Measurements from ENCODE around the gene HEYL. TPM values are rescaled to one million over a fixed set of nuclear protein-coding genes. Genes with fewer than 3 reads are reported as not detected.

HEYL gene
- total RNA-seq, 3 donors from 2014 or later (not counting 1 experiment from before 2014, with no cell fraction given) = not detected

DNA sequence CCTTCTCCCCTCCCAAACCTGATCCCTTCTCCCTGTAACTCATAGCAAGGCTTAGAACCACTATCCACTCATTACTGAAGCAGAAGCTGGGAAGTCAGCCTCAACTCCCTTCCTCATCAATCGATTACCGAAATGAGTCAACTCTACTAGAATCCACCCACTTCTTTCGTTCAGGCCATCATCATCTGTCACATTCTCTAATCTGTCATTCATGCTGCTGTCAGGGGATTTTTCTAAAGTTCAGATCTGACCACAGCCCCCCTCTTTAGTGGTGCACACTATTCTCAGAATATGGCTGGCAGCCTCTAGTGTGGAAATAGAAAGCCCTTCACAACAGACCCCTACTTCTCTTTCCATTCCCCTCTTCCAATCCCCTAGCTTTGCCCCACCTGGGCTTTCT is 27.3 kb upstream of the HEYL start:
- peaks cover 8% of the 10 kb centered on the region for H3K4me1 ChIP-seq (ENCODE audit: control insufficient read depth, insufficient read depth, low read length)
- DNase-seq (no peak), ATAC-seq (no peak)
- H3K9me3 ChIP-seq (ENCODE audit: control insufficient read depth, insufficient read depth, low read length) = no peaks in the 10 kb centered on the region
- H3K27me3 Mint-ChIP-seq (ENCODE audit: low read depth in 2 of 2) = peaks cover 28 to 36% of the 10 kb centered on the region in 2 donors
- H3K9me3 Mint-ChIP-seq = no peaks in the 10 kb centered on the region
- no peak overlapping the region for H3K27ac Mint-ChIP-seq
- no peak overlapping the region for H3K4me3 Mint-ChIP-seq
- no peaks in the 10 kb centered on the region for H3K36me3 ChIP-seq (ENCODE audit: control insufficient read depth, insufficient read depth, low read length)
- WGBS (ENCODE audit: insufficient coverage) = 73% methylated on average over 3 of the region's 3 CpGs
- no peak overlapping the region for H3K4me3 ChIP-seq (ENCODE audit: low read length)
- intact Hi-C loops (cut with micrococcal nuclease) = no loop called here
- H3K36me3 Mint-ChIP-seq = no peaks in the 10 kb centered on the region
- H3K4me1 Mint-ChIP-seq = no peaks in the 10 kb centered on the region
- no peak overlapping the region for H3K27ac ChIP-seq (ENCODE audit: low read length)
- H3K27me3 ChIP-seq (ENCODE audit: control insufficient read depth, insufficient read depth, low read length) = peaks cover 11% of the 10 kb centered on the region
- no peak for TF ChIP-seq CTCF (IDR thresholded peaks at IDR 0.05)

DNA sequence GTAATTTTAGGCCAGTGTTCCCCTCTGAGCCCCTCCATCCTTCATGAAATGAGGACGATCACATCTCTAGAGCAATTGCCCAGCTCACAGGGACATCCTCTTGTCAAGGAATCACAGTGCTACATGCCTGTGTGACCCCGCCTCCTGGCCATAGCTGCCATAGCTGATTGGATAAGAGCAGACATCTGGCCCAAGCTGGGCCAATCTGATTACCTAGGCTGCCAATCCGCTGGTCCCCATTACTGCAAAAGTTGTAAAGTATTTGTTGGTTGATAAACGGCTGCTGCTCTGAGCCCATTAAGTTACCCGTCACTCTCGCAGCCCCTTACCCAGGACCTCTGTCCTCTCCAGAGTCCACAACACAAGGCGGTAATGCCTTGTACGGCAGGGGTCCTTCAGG is 24.1 kb upstream of the HEYL start:
- H3K36me3 ChIP-seq (ENCODE audit: control insufficient read depth, insufficient read depth, low read length) = no peaks in the 10 kb centered on the region
- TF ChIP-seq CTCF (IDR thresholded peaks at IDR 0.05) = no peak
- no peak overlapping the region for H3K27ac ChIP-seq (ENCODE audit: low read length)
- intact Hi-C loops (cut with micrococcal nuclease) = no loop called here
- no peak overlapping the region for H3K27ac Mint-ChIP-seq
- H3K27me3 Mint-ChIP-seq (ENCODE audit: low read depth in 2 of 2) = peaks cover 11 to 12% of the 10 kb centered on the region in 2 donors
- no peaks in the 10 kb centered on the region for H3K9me3 Mint-ChIP-seq
- no peaks in the 10 kb centered on the region for H3K36me3 Mint-ChIP-seq
- H3K9me3 ChIP-seq (ENCODE audit: control insufficient read depth, insufficient read depth, low read length) = no peaks in the 10 kb centered on the region
- no peak for DNase-seq
- no peak overlapping the region for H3K4me3 Mint-ChIP-seq
- no peaks in the 10 kb centered on the region for H3K4me1 ChIP-seq (ENCODE audit: control insufficient read depth, insufficient read depth, low read length)
- ATAC-seq = no peak
- peaks cover 2% of the 10 kb centered on the region for H3K27me3 ChIP-seq (ENCODE audit: control insufficient read depth, insufficient read depth, low read length)
- no peaks in the 10 kb centered on the region for H3K4me1 Mint-ChIP-seq
- no peak overlapping the region for H3K4me3 ChIP-seq (ENCODE audit: low read length)
- WGBS (ENCODE audit: insufficient coverage) = 93% methylated on average over 8 of the region's 8 CpGs

DNA sequence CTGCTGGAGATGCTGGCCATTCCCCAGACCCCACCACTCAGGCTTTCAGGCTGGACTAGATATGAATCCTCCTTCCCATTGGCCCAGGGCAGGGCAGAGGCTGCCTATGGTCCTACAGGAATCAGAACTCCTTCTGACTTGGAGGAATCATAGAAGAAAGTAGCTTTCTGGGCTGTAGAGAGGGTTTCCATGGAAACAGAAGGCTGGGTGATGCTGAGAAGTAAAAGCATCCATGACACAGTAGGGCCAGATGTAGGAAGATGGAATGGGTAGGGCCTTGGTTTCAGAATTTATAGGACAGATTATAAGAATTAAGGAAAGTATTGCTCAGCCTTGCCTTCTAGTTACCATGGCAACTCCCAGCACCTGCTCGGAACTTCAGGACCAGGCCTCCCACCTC is 23.4 kb upstream of the HEYL start:
- H3K36me3 ChIP-seq (ENCODE audit: control insufficient read depth, insufficient read depth, low read length) = no peaks in the 10 kb centered on the region
- H3K36me3 Mint-ChIP-seq = no peaks in the 10 kb centered on the region
- no peak overlapping the region for H3K27ac ChIP-seq (ENCODE audit: low read length)
- ATAC-seq (no peak), DNase-seq (no peak)
- intact Hi-C loops (cut with micrococcal nuclease) = no loop called here
- H3K9me3 ChIP-seq (ENCODE audit: control insufficient read depth, insufficient read depth, low read length) = no peaks in the 10 kb centered on the region
- H3K9me3 Mint-ChIP-seq = no peaks in the 10 kb centered on the region
- peaks cover 2% of the 10 kb centered on the region for H3K4me1 ChIP-seq (ENCODE audit: control insufficient read depth, insufficient read depth, low read length)
- peaks cover 0 to 4% of the 10 kb centered on the region in 2 donors for H3K4me1 Mint-ChIP-seq
- no peak overlapping the region for H3K27ac Mint-ChIP-seq
- no peaks in the 10 kb centered on the region for H3K27me3 ChIP-seq (ENCODE audit: control insufficient read depth, insufficient read depth, low read length)
- TF ChIP-seq CTCF (IDR thresholded peaks at IDR 0.05) = no peak
- WGBS (ENCODE audit: insufficient coverage) = 86% methylated on average over 1 of the region's 1 CpG
- no peak overlapping the region for H3K4me3 Mint-ChIP-seq
- H3K4me3 ChIP-seq (ENCODE audit: low read length) = no peak overlapping the region
- H3K27me3 Mint-ChIP-seq (ENCODE audit: low read depth in 2 of 2) = peaks cover 6% of the 10 kb centered on the region in 2 donors

- H3K27ac ChIP-seq (ENCODE audit: low read length) = no peak overlapping the region
- Mint-ChIP-seq H3K4me1 (peaks cover 0 to 6% of the 10 kb centered on the region in 2 donors), H3K9me3 (no peaks in the 10 kb centered on the region), H3K27ac (no peak overlapping the region), H3K36me3 (no peaks in the 10 kb centered on the region), H3K27me3 (ENCODE audit: low read depth in 2 of 2) (peaks cover 0 to 3% of the 10 kb centered on the region in 2 donors), H3K4me3 (no peak overlapping the region)
- DNase-seq (no peak), ATAC-seq (no peak)
- TF ChIP-seq CTCF (IDR thresholded peaks at IDR 0.05) = no peak
- no peak overlapping the region for H3K4me3 ChIP-seq (ENCODE audit: low read length)
- intact Hi-C loops (cut with micrococcal nuclease) = no loop called here
- 79% methylated on average over 3 of the region's 5 CpGs for WGBS (ENCODE audit: insufficient coverage)
- no peaks in the 10 kb centered on the region for H3K36me3 ChIP-seq (ENCODE audit: control insufficient read depth, insufficient read depth, low read length)
- peaks cover 3% of the 10 kb centered on the region for H3K4me1 ChIP-seq (ENCODE audit: control insufficient read depth, insufficient read depth, low read length)
- H3K9me3 ChIP-seq (ENCODE audit: control insufficient read depth, insufficient read depth, low read length) = no peaks in the 10 kb centered on the region
- no peaks in the 10 kb centered on the region for H3K27me3 ChIP-seq (ENCODE audit: control insufficient read depth, insufficient read depth, low read length)
Measured at GRCh38 chr1:39659538-39659937, 20.1 kb upstream of the HEYL start.
